OCI-LY7 (cell line): Measurements from ENCODE around the gene KMT2A.

ENCODE experiments used
- CTCF ChIP-seq: fragments of 200-600 bp; sonication (generic); conservative IDR thresholded peaks from 2 replicates; pipeline ENCODE4 v1.5.1; 2014; ENCODE audit warnings: mild to moderate bottlenecking, antibody characterized with exemption, low read length, moderate library complexity, mixed read lengths
- EZH2phosphoT487 ChIP-seq: fragments of 200-600 bp; sonication (generic); IDR thresholded peaks from 2 replicates; pipeline ENCODE4 v1.6.1; 2018; ENCODE audit warnings: low read depth, borderline replicate concordance, mild to moderate bottlenecking, mixed run types, antibody characterized with exemption, low read length, moderate library complexity, mixed read lengths

DNA sequence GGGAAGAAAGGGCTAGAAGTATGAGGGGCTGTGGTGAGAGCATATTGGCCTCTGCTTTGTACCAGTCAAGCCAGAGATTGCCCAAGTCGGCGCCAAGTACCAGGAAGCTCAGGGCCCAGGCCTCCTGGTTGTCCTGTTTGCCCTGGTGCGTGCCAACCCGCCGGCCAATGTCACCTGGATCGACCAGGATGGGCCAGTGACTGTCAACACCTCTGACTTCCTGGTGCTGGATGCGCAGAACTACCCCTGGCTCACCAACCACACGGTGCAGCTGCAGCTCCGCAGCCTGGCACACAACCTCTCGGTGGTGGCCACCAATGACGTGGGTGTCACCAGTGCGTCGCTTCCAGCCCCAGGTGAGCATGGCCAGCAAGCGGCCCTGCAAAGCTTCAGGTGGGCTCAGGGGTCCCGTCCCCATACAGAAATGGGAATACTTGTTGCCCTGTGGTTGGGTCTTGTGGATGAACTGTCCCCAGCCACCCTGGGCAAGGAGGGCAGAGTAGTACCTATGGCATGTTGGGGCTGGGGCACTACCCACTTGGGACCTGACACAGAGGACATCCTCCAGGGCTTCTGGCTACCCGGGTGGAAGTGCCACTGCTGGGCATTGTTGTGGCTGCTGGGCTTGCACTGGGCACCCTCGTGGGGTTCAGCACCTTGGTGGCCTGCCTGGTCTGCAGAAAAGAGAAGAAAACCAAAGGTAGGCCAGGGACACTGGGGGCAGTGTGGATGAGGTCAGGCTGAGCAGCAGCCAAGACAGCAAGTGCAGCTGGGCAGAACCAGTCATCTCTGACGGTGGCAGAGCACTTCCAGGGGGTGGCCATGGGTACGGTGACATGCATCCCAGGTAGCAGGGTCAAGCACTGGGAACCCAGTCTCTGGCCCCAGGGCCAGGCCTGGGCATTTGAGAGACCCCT, 96.8 kb downstream of the KMT2A start:
- no peak for TF ChIP-seq CTCF
- no peak for TF ChIP-seq EZH2phosphoT487
